ENCODE results near the gene TIAL1.
"Not testable (repeated sequence)": the region's sequence is repeated elsewhere in the genome, so short reads cannot be mapped to it uniquely, and the experiment has no call there.

The TIAL1 gene

GRCh38 chr10:119596537-119597404 lies at the start of gene TIAL1:
TIAL1 (minus strand) TSS chr10:119596964; CDS start chr10:119596465, 499 bp downstream.
- peak; percentile 97 for DNase-seq

GRCh38 chr10:119644994-119645393 lies 48.2 kb upstream of the TIAL1 start:
- DNase-seq, result no peak

- no peak for DNase-seq
Measured at GRCh38 chr10:119644205-119644814, 47.5 kb upstream of the TIAL1 start.

GRCh38 chr10:119643306-119644204 lies 46.8 kb upstream of the TIAL1 start:
- DNase-seq, result no peak

GRCh38 chr10:119642556-119643111 lies 45.9 kb upstream of the TIAL1 start:
- no peak for DNase-seq

GRCh38 chr10:119640875-119641526 lies 44.2 kb upstream of the TIAL1 start:
- no peak for DNase-seq

- DNase-seq, result no peak
Measured at GRCh38 chr10:119640384-119640783, 43.6 kb upstream of the TIAL1 start.

GRCh38 chr10:119638982-119639381 lies 42.2 kb upstream of the TIAL1 start:
- DNase-seq, result no peak

- DNase-seq, result no peak
Measured at GRCh38 chr10:119637631-119638030, 40.9 kb upstream of the TIAL1 start.

- no peak for DNase-seq
Measured at GRCh38 chr10:119634219-119634544, 37.4 kb upstream of the TIAL1 start.

- no peak for DNase-seq
Measured at GRCh38 chr10:119633538-119634218, 36.9 kb upstream of the TIAL1 start.

GRCh38 chr10:119630300-119630699 lies 33.5 kb upstream of the TIAL1 start:
- DNase-seq, result no peak

- DNase-seq, result no peak
Measured at GRCh38 chr10:119625570-119626280, 29.0 kb upstream of the TIAL1 start.

GRCh38 chr10:119621078-119621384 lies 24.3 kb upstream of the TIAL1 start:
- DNase-seq, result no peak

GRCh38 chr10:119620241-119621077 lies 23.7 kb upstream of the TIAL1 start:
- DNase-seq, result no peak

GRCh38 chr10:119619811-119620210 lies 23.0 kb upstream of the TIAL1 start:
- not testable (repeated sequence) for DNase-seq

- DNase-seq, result no peak
Measured at GRCh38 chr10:119619215-119619614, 22.5 kb upstream of the TIAL1 start.

GRCh38 chr10:119616882-119617570 lies 20.3 kb upstream of the TIAL1 start:
- no peak for DNase-seq

GRCh38 chr10:119614686-119615085 lies 17.9 kb upstream of the TIAL1 start:
- no peak for DNase-seq

GRCh38 chr10:119613741-119614140 lies 17.0 kb upstream of the TIAL1 start:
- DNase-seq, result no peak

Data from NCI-H510A treated with DMSO at 0.1 percent for 48 hours (cell line).